Islet precursor cell (in vitro differentiated cells): Measurements from ENCODE around the gene HOXB7.
A peak's percentile ranks its signal among the peaks of the same experiment; 100 is the strongest.

Experiments used
- DNase-seq: peaks from one replicate; pipeline ENCODE4 v3.0.0-alpha.2; 2018

The HOXB7 gene

GRCh38 chr17:48623583-48623982 is 12.8 kb upstream of the HOXB7 start:
- DNase-seq: no peak

- DNase-seq: no peak
Measured at GRCh38 chr17:48622857-48623256, 12.0 kb upstream of the HOXB7 start.

GRCh38 chr17:48621410-48622392 is 10.9 kb upstream of the HOXB7 start:
- DNase-seq: peak; percentile 73

GRCh38 chr17:48620461-48621139 is 9.8 kb upstream of the HOXB7 start:
- no peak for DNase-seq

GRCh38 chr17:48619826-48620449 is 9.1 kb upstream of the HOXB7 start:
- DNase-seq: peak; percentile 75

GRCh38 chr17:48618256-48618896 is 7.6 kb upstream of the HOXB7 start:
- peak; percentile 97 for DNase-seq

GRCh38 chr17:48617471-48618255 is 6.8 kb upstream of the HOXB7 start:
- peak; percentile 72 for DNase-seq

GRCh38 chr17:48616717-48617470 is 6.1 kb upstream of the HOXB7 start:
- DNase-seq: no peak

GRCh38 chr17:48615963-48616716 is 5.3 kb upstream of the HOXB7 start:
- no peak for DNase-seq

- DNase-seq: peak; percentile 80
Measured at GRCh38 chr17:48615047-48615962, 4.5 kb upstream of the HOXB7 start, which contains the start of gene HOXB8. Gene HOXB8, minus strand, starts transcription at chr17:48615292. Its CDS starts 588 bp downstream, at chr17:48614704.

GRCh38 chr17:48613862-48614694 is 3.3 kb upstream of the HOXB7 start:
- DNase-seq: peak; percentile 87

- peak; percentile 85 for DNase-seq
Measured at GRCh38 chr17:48612854-48613691, 2.3 kb upstream of the HOXB7 start.

GRCh38 chr17:48612456-48612853 is 1.6 kb upstream of the HOXB7 start:
- no peak for DNase-seq

GRCh38 chr17:48611681-48612455 is 1.1 kb upstream of the HOXB7 start:
- DNase-seq: peak; percentile 96

GRCh38 chr17:48611213-48611612 is 396 bp upstream of the HOXB7 start:
- peak; percentile 71 for DNase-seq

- DNase-seq: no peak
Measured at GRCh38 chr17:48609759-48610281, 997 bp downstream of the HOXB7 start.
